ENCODE data around the gene EPGN. TPM values are rescaled to one million over a fixed set of nuclear protein-coding genes. Genes with fewer than 3 reads are reported as not detected.

Gene EPGN
- total and polyA plus RNA-seq, 2 of the 8 experiments (the other 6 are each of a cell fraction or from before 2014, with no cell fraction given): not detected

DNA sequence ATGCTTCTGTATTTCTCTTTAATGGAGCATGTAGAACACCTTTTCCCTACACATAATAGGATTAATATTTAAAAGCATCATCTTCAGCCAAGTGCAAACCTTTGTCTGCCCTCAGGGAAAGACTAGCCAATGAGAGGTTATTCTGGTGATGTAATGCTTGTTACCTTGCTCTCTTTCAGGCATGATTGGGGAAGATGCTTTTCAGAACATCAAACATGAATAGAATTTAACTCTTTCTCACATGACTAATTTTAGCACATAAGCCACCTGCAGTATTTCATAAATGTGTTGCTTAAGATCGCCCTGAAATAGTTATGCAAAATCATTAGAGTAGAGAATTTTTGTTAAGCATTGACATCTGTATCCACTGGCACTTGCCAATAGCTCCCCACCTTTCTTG, 10.7 kb upstream of the EPGN start:
- H3K79me1 ChIP-seq (ENCODE audit: low read depth, low read length): no peaks in the 10 kb centered on the region
- H3K9ac ChIP-seq (replicated peaks in 1 of 4; ENCODE audit: extremely low read depth in 1 of 4, low read depth in 3 of 4, low read length in 3 of 4): no peak overlapping the region
- no peak overlapping the region for H2BK15ac ChIP-seq (ENCODE audit: low read length)
- no peaks in the 10 kb centered on the region for H3K9me3 ChIP-seq (ENCODE audit: insufficient read depth in 2 of 2, low read depth in 1 of 2, low read length in 1 of 2)
- no peaks in the 10 kb centered on the region for H4K20me1 ChIP-seq (replicated peaks in 1 of 2; ENCODE audit: control insufficient read depth in 1 of 2, insufficient read depth in 2 of 2, low read length in 2 of 2)
- H3K18ac ChIP-seq (ENCODE audit: extremely low read depth, low read length): no peak overlapping the region
- no peaks in the 10 kb centered on the region for H3K23me2 ChIP-seq (ENCODE audit: low read depth, low read length)
- H4K5ac ChIP-seq (ENCODE audit: insufficient read length, low read depth, low read length): no peak overlapping the region
- H3K4me2 ChIP-seq (ENCODE audit: insufficient read depth in 1 of 2, low read depth in 2 of 2, low read length in 2 of 2): no peak overlapping the region
- POLR2A ChIA-PET (ENCODE audit: partially characterized antibody): no interaction called here
- WGBS, 2 experiments (ENCODE audit: extremely low coverage in 1 of 2, insufficient coverage in 1 of 2, insufficient read length in 1 of 2, insufficient replicate concordance in 2 of 2, low coverage in 1 of 2, low lambda C conversion rate in 2 of 2, missing lambda C conversion rate in 1 of 2): 95% methylated on average over 1 of the region's 1 CpG; no CpG with 5 or more reads in 1 of the 2 experiments
- no peak overlapping the region for H3K56ac ChIP-seq (replicated peaks; ENCODE audit: insufficient read length, low read depth, low read length)
- no peaks in the 10 kb centered on the region for H3K27me3 ChIP-seq (replicated peaks in 1 of 4; ENCODE audit: control insufficient read depth in 3 of 4, extremely low read depth in 1 of 4, insufficient read depth in 3 of 4, low read length in 3 of 4)
- no peak overlapping the region for H3K14ac ChIP-seq (ENCODE audit: insufficient read length)
- H3K4me1 ChIP-seq (replicated peaks in 1 of 4; ENCODE audit: control insufficient read depth in 3 of 4, insufficient read depth in 4 of 4, low read length in 3 of 4): no peaks in the 10 kb centered on the region
- no peak overlapping the region for H3K4me3 ChIP-seq (ENCODE audit: extremely low read depth in 1 of 4, insufficient read depth in 2 of 4, low read depth in 3 of 4, low read length in 4 of 4)
- DNase-seq (ENCODE audit: low read depth in 1 of 2, low spot score in 2 of 2): no peak
- H3K36me3 ChIP-seq (ENCODE audit: control insufficient read depth in 2 of 4, insufficient read depth in 4 of 4, low read length in 3 of 4): no peaks in the 10 kb centered on the region
- CTCF ChIA-PET (ENCODE audit: partially characterized antibody): interaction anchor here (0.8 to 2.1 kb wide), 4 partner anchors 9 to 379 kb away, joined by 3 to 4 read pairs (median 4); no protein-coding TSS in a partner anchor
- H2BK120ac ChIP-seq (replicated peaks; ENCODE audit: low read depth, low read length): no peak overlapping the region
- no peak overlapping the region for H4K8ac ChIP-seq (ENCODE audit: extremely low read depth, insufficient read depth, low read length)
- H4K91ac ChIP-seq (replicated peaks; ENCODE audit: insufficient read length, low read length): no peak overlapping the region
- no peak overlapping the region for H3K23ac ChIP-seq (ENCODE audit: insufficient read length)
- no peak overlapping the region for H2BK5ac ChIP-seq (ENCODE audit: low read depth, low read length)
- no peak overlapping the region for H2BK12ac ChIP-seq (ENCODE audit: low read depth, low read length)
- H3K4ac ChIP-seq (replicated peaks; ENCODE audit: insufficient read length, low read depth, low read length): no peak overlapping the region
- FAIRE-seq: no peak
- H2AK5ac ChIP-seq (ENCODE audit: low read depth, low read length): no peak overlapping the region
- no peak overlapping the region for H2AFZ ChIP-seq (ENCODE audit: low read length)
- no peak overlapping the region for H3K27ac ChIP-seq (ENCODE audit: low read depth, low read length)
- no peak overlapping the region for H2BK20ac ChIP-seq (ENCODE audit: low read length)
- H3K79me2 ChIP-seq (ENCODE audit: control insufficient read depth in 1 of 2, insufficient read depth in 2 of 2, low read length in 2 of 2): no peaks in the 10 kb centered on the region
- TF ChIP-seq EP300 (IDR thresholded peaks at IDR 0.05; ENCODE audit: borderline replicate concordance in 1 of 2, low read depth in 2 of 2, low read length in 2 of 2): no peak
- TF ChIP-seq RBBP5 (IDR thresholded peaks at IDR 0.05; ENCODE audit: borderline replicate concordance, low read depth, low read length): no peak

Data from H1 (cell line).